ENCODE measurements around the gene PARP2.

Gene PARP2

DNA sequence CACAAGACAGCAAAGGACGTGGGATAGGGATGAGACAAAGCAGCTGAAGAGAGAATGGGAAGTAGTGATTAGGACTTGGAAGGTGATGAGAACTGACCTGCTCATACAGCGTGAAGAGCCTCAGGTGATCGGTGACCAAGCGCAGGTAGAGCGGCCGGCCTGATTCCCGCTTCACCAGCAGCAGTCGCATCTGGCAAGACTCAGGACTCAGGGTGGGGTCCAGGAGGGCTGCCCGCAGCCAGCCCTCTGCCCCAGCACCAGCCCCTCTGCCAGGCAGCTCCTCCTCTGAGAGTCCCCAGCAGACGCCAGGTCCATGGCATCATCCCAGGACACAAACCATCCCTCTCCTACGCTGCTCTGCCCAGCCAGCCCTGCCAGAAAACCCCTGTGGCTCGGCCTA, 39.1 kb downstream of the PARP2 start:
- FAIRE-seq (no peak), DNase-seq (ENCODE audit: insufficient read length) (no peak)
- TF ChIP-seq TAF1 (IDR thresholded peaks at IDR 0.05; ENCODE audit: borderline replicate concordance, low read depth, low read length): no peak
- no peak for TF ChIP-seq POLR2AphosphoS5 (IDR thresholded peaks at IDR 0.05; ENCODE audit: low read depth, low read length)
- no peak for TF ChIP-seq POLR2A (IDR thresholded peaks at IDR 0.05; ENCODE audit: low read depth, low read length)

DNA sequence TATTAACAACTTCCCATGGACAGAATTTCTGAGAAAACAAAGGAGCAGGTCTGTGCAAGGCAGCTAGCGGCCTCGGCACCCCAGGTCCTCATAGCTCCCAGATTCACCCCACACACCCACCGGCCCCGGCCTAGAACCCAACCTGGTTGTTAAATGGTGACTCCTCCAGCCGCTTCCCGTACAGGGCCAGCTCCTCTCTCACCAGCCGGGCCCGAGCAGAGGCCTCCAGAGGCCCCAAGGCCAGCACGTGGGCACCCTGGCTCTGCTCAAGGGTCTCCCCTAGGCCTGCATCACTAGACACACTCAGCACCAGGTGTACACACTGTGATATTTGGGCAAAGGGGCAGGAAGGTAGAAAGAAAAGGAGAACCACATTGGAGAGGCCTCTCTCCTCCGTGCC, 39.6 kb downstream of the PARP2 start:
- no peak for DNase-seq (ENCODE audit: insufficient read length)
- TF ChIP-seq TAF1 (IDR thresholded peaks at IDR 0.05; ENCODE audit: borderline replicate concordance, low read depth, low read length): no peak
- FAIRE-seq: no peak

DNA sequence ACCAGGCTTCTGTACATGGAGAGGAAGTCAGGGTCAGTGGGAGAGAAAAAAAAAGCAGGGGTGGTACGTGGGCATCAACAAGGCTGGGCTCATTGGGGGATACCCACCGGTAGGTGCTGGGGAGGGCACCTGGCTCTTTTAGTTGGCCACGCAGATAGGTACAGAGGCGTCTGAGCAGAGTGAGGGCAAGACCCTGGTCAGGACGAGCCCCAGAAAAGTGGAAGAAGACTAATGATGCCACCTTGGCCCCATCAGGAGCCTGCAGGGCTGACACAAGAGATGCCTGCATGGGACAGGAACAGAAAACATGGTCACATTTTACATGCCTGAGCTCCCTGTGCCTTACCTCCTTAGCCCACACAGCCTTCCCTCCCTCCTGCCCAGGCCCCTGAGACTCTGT, 40.2 kb downstream of the PARP2 start:
- FAIRE-seq (no peak), DNase-seq (ENCODE audit: insufficient read length) (no peak)
- TF ChIP-seq POLR2A (IDR thresholded peaks at IDR 0.05; ENCODE audit: low read depth, low read length) (no peak), POLR2AphosphoS5 (IDR thresholded peaks at IDR 0.05; ENCODE audit: low read depth, low read length) (no peak), TAF1 (IDR thresholded peaks at IDR 0.05; ENCODE audit: borderline replicate concordance, low read depth, low read length) (no peak)

DNA sequence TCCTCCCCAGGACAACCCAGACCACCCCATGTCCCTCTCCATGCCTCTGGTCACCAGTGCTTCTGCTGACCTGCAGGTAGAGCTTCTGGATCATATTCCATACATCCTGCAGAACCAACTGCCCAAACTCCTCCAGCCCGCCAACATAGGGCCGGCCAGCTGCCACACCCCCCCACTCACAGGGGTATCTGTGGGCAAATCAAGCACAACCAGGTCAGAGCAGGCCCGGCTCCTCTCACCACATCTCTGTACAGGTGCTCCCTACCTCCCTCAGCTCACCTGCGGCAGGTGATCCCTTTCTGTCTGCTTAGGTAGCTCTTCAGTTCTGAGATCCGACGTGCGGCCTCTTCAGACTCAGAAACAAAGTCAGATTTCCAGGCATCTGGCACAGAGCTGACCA, 40.9 kb downstream of the PARP2 start:
- TF ChIP-seq TAF1 (IDR thresholded peaks at IDR 0.05; ENCODE audit: borderline replicate concordance, low read depth, low read length): no peak
- TF ChIP-seq POLR2A (IDR thresholded peaks at IDR 0.05; ENCODE audit: low read depth, low read length): no peak
- TF ChIP-seq POLR2AphosphoS5 (IDR thresholded peaks at IDR 0.05; ENCODE audit: low read depth, low read length): no peak
- DNase-seq (ENCODE audit: insufficient read length) (no peak), FAIRE-seq (no peak)

DNA sequence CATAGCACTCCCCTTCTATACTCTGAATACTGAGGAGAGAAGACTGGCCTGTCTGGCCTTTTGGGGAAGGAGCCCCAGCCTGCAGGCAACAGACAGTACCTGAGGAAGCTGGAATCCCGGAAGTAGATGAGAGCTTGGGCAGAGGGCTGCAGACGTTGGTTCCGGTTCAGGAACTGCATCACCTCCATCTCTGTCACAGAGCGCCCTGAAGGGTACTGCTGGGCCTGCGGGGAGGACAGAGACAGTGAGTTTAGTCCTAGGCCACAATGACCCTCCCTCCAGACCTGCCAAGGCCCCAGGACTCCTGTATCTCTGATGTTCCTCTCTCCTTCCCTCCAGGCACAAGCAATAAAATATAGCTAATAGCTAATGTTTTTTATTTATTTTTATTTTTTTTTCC, 41.5 kb downstream of the PARP2 start:
- no peak for TF ChIP-seq POLR2AphosphoS5 (IDR thresholded peaks at IDR 0.05; ENCODE audit: low read depth, low read length)
- TF ChIP-seq TAF1 (IDR thresholded peaks at IDR 0.05; ENCODE audit: borderline replicate concordance, low read depth, low read length): no peak
- TF ChIP-seq POLR2A (IDR thresholded peaks at IDR 0.05; ENCODE audit: low read depth, low read length): no peak
- no peak for FAIRE-seq

DNA sequence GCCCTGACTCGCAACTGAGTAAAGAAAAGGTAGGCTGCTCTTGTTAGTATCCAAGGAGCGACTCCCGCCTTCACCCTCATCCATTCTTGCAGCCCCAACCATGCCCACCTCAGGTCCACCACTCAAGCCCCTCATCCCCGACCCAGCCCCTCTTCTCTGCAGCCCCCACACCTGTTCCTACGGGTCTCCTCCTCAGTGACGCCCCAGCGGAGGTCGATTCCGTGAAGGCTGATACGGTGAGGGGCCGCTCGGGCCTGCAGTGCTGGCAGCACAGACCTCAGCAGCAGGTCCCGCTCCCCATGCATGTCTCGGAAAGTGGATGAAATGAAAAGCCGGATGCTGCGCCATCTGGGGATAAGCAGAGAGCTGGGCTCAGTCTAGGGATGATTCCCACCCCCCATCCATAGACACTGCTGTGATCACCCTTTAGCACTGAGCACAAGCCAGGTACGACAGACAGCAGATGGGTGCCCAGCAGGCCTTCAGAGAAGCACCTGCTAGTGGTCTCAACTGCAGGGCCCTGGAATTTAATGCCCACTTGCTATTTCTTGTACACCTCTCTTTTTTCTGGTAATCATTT, 42.9 kb downstream of the PARP2 start:
- DNase-seq (ENCODE audit: insufficient read length) (no peak), FAIRE-seq (no peak)
- no peak for TF ChIP-seq POLR2A (IDR thresholded peaks at IDR 0.05; ENCODE audit: low read depth, low read length)
- TF ChIP-seq TAF1 (IDR thresholded peaks at IDR 0.05; ENCODE audit: borderline replicate concordance, low read depth, low read length): no peak
- no peak for TF ChIP-seq POLR2AphosphoS5 (IDR thresholded peaks at IDR 0.05; ENCODE audit: low read depth, low read length)

More for the DNA sequence above, 41.5 kb downstream of the PARP2 start:
- DNase-seq (ENCODE audit: insufficient read length): no peak

DNA sequence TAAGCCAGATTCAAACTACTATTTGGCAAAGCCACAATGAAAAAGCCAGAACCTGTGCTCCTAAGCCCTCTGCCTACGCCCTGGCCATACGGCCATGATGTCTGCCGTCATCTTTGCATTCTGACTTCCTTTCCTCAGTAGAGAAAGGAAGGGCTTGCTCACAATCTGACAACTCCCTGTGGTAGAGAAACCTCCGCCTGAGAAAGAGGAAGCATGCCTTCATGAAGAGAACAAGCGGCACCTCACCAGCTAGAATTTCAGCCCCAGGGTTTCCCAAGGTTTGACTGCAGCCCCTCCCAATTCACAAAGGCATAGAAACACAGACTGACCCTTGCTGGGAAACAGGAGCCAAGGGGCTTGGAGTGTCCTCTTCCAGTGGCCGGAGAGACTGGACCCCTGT, 44.1 kb downstream of the PARP2 start:
- no peak for TF ChIP-seq POLR2AphosphoS5 (IDR thresholded peaks at IDR 0.05; ENCODE audit: low read depth, low read length)
- TF ChIP-seq POLR2A (IDR thresholded peaks at IDR 0.05; ENCODE audit: low read depth, low read length): no peak
- TF ChIP-seq TAF1 (IDR thresholded peaks at IDR 0.05; ENCODE audit: borderline replicate concordance, low read depth, low read length): no peak

DNA sequence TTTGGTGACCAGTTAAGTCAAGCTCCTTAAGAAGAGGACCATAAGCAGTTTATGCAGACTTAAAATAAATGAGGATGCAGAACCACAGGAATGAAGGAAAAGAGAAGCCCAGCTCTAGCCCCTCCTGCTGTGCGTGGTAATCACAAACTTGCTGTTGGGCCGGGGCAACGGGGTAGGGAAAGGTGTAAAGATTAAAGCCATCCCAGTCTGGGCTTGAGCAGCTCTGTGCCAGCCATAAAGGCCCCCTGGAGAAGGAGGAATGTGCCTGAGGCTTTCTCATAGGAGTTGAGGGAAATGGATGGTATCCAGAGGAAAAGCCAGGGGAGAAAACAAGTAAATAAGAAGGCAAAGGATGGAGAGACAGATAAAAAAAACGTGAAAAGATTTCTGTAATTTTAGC, 44.7 kb downstream of the PARP2 start:
- FAIRE-seq (no peak), DNase-seq (ENCODE audit: insufficient read length) (no peak)
- no peak for TF ChIP-seq POLR2AphosphoS5 (IDR thresholded peaks at IDR 0.05; ENCODE audit: low read depth, low read length)
- no peak for TF ChIP-seq POLR2A (IDR thresholded peaks at IDR 0.05; ENCODE audit: low read depth, low read length)
- TF ChIP-seq TAF1 (IDR thresholded peaks at IDR 0.05; ENCODE audit: borderline replicate concordance, low read depth, low read length): no peak

More for the DNA sequence above, 44.1 kb downstream of the PARP2 start:
- FAIRE-seq: no peak
- no peak for DNase-seq (ENCODE audit: insufficient read length)

DNA sequence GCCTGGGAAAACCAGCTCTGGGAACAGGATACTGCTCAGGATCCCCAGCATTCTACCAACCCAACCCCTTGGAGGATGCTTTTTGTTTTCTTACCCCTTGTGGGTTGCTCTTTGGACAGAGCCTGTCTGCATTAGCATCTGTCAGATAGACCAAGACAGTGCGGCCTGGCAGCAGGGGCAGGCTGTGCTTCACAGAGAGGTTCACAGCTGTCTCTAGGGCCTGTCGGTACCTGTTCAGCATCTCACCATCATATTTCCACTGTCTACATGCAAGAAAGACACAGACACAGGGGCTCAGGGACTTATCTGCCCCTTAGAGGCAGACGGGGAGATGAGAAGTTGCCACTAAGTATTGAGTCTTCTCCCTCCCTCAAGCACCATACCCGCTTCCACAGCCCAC, 48.1 kb downstream of the PARP2 start:
- TF ChIP-seq TAF1 (IDR thresholded peaks at IDR 0.05; ENCODE audit: borderline replicate concordance, low read depth, low read length) (no peak), POLR2AphosphoS5 (IDR thresholded peaks at IDR 0.05; ENCODE audit: low read depth, low read length) (no peak), POLR2A (IDR thresholded peaks at IDR 0.05; ENCODE audit: low read depth, low read length) (no peak)
- DNase-seq (ENCODE audit: insufficient read length): no peak
- FAIRE-seq: no peak

DNA sequence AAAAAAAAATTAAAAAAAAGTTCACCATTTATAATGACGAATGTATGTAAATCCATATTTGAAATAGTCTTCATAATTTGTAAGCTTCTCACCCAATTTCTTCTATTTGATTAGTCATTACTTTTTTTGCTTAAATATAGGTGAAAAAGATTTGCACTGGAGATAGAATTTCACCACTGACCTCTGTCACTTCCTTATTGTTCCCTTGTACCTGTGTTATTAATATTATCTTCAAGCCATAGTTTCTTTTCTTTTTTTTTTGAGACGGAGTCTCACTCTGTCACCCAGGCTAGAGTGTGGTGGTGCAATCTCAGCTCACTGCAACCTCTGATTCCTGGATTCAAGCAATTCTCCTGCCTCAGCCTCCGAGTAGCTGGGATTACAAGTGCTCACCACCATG, 54.1 kb downstream of the PARP2 start:
- no peak for TF ChIP-seq TAF1 (IDR thresholded peaks at IDR 0.05; ENCODE audit: borderline replicate concordance, low read depth, low read length)
- no peak for TF ChIP-seq POLR2AphosphoS5 (IDR thresholded peaks at IDR 0.05; ENCODE audit: low read depth, low read length)
- no peak for TF ChIP-seq POLR2A (IDR thresholded peaks at IDR 0.05; ENCODE audit: low read depth, low read length)
- no peak for DNase-seq (ENCODE audit: insufficient read length)
- FAIRE-seq: no peak

DNA sequence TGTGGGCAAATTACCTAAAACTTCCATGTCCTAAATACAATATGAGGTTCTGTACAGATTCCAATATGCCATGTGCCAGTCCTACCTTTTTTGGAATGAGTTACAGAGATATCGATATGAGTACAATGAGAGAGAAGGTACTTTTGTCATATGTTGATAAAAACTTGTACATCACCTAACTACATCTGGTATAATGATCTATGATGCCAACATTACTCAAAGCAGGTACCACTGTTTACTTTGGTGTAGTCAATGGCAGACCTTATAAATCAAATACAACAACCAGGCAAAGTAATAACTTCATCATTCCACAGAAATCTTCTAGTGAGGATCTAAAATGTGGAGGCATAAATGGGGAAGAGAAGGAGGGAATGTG, 57.1 kb downstream of the PARP2 start:
- no peak for FAIRE-seq

DNA sequence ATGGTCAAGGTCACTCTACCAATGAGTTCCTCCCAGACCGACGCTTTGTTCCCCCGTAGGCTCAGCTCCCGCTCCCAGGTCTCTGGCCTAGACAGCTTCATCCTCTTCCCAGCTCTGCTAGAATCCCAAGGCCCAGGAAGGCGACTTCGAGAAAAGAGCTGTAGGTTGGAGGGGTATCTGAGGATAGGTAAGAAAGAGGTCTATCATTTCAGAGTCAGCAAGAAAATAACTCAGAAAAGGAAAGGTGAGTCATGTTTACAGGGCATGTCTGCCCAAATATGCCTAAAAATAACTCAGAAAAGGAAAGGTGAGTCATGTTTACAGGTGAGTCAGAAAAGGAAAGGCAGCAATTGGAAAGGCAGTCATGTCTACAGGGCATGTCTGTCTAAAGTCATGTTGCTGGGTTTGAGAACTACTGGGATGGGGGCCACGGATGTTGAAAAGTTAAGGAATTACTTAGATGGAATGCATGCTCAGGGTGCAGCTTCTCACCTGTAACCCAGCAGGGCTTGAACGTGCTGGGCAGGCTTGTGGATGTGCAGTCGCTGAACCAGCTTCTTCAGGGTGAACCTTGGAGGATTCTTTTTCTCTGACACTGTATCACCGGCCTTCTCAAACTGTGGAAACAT, 57.6 kb downstream of the PARP2 start:
- TF ChIP-seq POLR2AphosphoS5 (IDR thresholded peaks at IDR 0.05; ENCODE audit: low read depth, low read length) (no peak), POLR2A (IDR thresholded peaks at IDR 0.05; ENCODE audit: low read depth, low read length) (no peak), TAF1 (IDR thresholded peaks at IDR 0.05; ENCODE audit: borderline replicate concordance, low read depth, low read length) (no peak)
- no peak for DNase-seq (ENCODE audit: insufficient read length)
- FAIRE-seq: no peak

More for the DNA sequence above, 57.1 kb downstream of the PARP2 start:
- no peak for DNase-seq (ENCODE audit: insufficient read length)
- TF ChIP-seq TAF1 (IDR thresholded peaks at IDR 0.05; ENCODE audit: borderline replicate concordance, low read depth, low read length): no peak
- TF ChIP-seq POLR2AphosphoS5 (IDR thresholded peaks at IDR 0.05; ENCODE audit: low read depth, low read length): no peak
- no peak for TF ChIP-seq POLR2A (IDR thresholded peaks at IDR 0.05; ENCODE audit: low read depth, low read length)
